Spleen (tissue), 7 donors: Measurements from ENCODE around the gene LRMDA.

Experiments used
- CTCF ChIP-seq, 11 experiments: fragments of 200-600 bp in 7 of 11; fragments of 450-650 bp in 4 of 11; sonication (generic) in 4 of 11; IDR thresholded peaks in 8 of 11; conservative IDR thresholded peaks in 3 of 11; 1 replicate in 7 of 11; 2 replicates in 4 of 11; pipeline versions ENCODE4 v1.4.0 to v1.8.0; 2016 to 2021; ENCODE audit warnings: antibody characterized with exemption in 11 of 11, inconsistent platforms in 4 of 11, mild to moderate bottlenecking in 1 of 11
- POLR2A ChIP-seq, 3 donors: fragments of 450-650 bp; IDR thresholded peaks; one replicate each; pipeline ENCODE4 v1.5.1; 2017; ENCODE audit warnings: antibody characterized with exemption in 3 of 3, mild to moderate bottlenecking in 1 of 3
- POLR2AphosphoS5 ChIP-seq, 3 donors: sonication (generic); formaldehyde crosslinking; IDR thresholded peaks; one replicate each; pipeline ENCODE4 v1.5.1; 2017; ENCODE audit warnings: antibody characterized with exemption in 3 of 3
- donor health status: DM: no; HTN: no; CAD: no; lungs with moderate emphysema.
- donor health status: DM: no; HTN: no; CAD: no.
- donor health status: DM: no; HTN: no; CAD: no.

- TF ChIP-seq CTCF (IDR thresholded peaks at IDR 0.05 in 8 of 11, conservative IDR thresholded peaks at IDR 0.05 in 3 of 11) (no peak), POLR2A (IDR thresholded peaks at IDR 0.05) (no peak), POLR2AphosphoS5 (IDR thresholded peaks at IDR 0.05) (no peak)
Observed at GRCh38 chr10:75443362-75443761, 11.9 kb downstream of the LRMDA start.
